ENCODE results near the gene HBM. TPM values are rescaled to one million over a fixed set of nuclear protein-coding genes. Genes with fewer than 3 reads are reported as not detected.
"Not testable (repeated sequence)": the region's sequence is repeated elsewhere in the genome, so short reads cannot be mapped to it uniquely, and the experiment has no call there.

Gene HBM
- total and polyA plus RNA-seq, 4 donors: 0.28 to 2,893 TPM; not detected in 2

DNA sequence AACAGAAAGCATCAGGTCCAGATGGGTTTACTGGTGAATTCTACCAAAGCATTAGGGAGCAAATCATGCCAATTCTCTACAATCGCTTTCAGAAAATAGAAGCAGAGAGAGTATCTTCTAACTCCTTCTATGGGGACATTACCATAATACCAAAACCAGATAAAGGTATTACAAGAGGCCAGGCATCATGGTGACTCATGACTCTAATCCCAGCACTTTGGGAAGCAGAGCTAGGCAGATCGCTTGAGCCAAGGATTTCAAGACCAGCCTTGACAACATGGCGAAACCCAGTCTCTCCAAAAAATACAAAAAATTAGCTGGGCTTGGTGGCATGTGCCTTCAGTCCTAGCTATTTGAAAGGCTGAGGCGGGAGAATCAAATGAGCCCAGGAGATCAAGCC, 37.5 kb downstream of the HBM start:
- Histone ChIP-seq H3K4me3 (ENCODE audit: low read depth in 1 of 3, low read length in 3 of 3) (no peak overlapping the region), H3K4me1 (ENCODE audit: control insufficient read depth in 4 of 4, insufficient read depth in 4 of 4, low read length in 3 of 4) (no peaks in the 10 kb centered on the region), H3K9ac (ENCODE audit: low read depth in 1 of 2, low read length in 2 of 2) (no peak overlapping the region), H3K9me3 (ENCODE audit: control insufficient read depth in 4 of 4, low read length in 3 of 4) (no peaks in the 10 kb centered on the region), H3K27me3 (ENCODE audit: control insufficient read depth in 4 of 4, insufficient read depth in 4 of 4, low read length in 3 of 4) (no peaks in the 10 kb centered on the region), H3K36me3 (ENCODE audit: control insufficient read depth in 4 of 4, insufficient read depth in 3 of 4, low read depth in 1 of 4, low read length in 3 of 4) (peaks cover 10 to 54% (median 44%) of the 10 kb centered on the region in 4 donors), H3K27ac (ENCODE audit: low read depth in 1 of 2, low read length in 2 of 2) (no peak overlapping the region)
- TF ChIP-seq YY1 (IDR thresholded peaks at IDR 0.05) (no peak), HNF4A (conservative IDR thresholded peaks at IDR 0.05) (no peak), FOXA2 (IDR thresholded peaks at IDR 0.05) (no peak), NR2F2 (IDR thresholded peaks at IDR 0.05) (no peak), TAF1 (conservative IDR thresholded peaks at IDR 0.05) (no peak), FOXA1 (IDR thresholded peaks at IDR 0.05) (no peak), GABPA (IDR thresholded peaks at IDR 0.05 in 1 of 2, conservative IDR thresholded peaks at IDR 0.05 in 1 of 2) (no peak), RAD21 (IDR thresholded peaks at IDR 0.05) (no peak)
- WGBS: 98% methylated on average over 4 of the region's 4 CpGs
- no peak for DNase-seq (ENCODE audit: low spot score)

DNA sequence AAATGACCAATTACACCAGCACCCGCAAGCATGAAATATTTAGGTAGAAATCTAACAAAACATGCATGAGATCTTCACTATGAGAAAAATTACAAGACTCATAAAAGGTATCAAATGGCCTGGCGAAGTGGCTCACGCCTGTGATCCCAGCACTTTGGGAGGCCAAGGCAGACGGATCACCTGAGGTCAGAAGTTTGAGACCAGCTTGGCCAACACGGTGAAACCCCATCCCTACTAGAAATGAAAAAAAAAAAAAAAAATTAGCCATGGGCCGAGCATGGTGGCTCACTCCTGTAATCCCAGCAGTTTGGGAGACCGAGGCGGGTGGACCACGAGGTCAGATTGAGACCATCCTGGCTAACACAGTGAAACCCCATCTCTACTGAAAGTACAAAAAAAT, 38.3 kb downstream of the HBM start:
- not testable (repeated sequence) for H3K27me3 ChIP-seq (ENCODE audit: control insufficient read depth in 4 of 4, insufficient read depth in 4 of 4, low read length in 3 of 4); H3K9me3 ChIP-seq (ENCODE audit: control insufficient read depth in 4 of 4, low read length in 3 of 4); DNase-seq (ENCODE audit: low spot score); H3K4me1 ChIP-seq (ENCODE audit: control insufficient read depth in 4 of 4, insufficient read depth in 4 of 4, low read length in 3 of 4); H3K4me3 ChIP-seq (ENCODE audit: low read depth in 1 of 3, low read length in 3 of 3); H3K27ac ChIP-seq (ENCODE audit: low read depth in 1 of 2, low read length in 2 of 2); H3K9ac ChIP-seq (ENCODE audit: low read depth in 1 of 2, low read length in 2 of 2)
- peaks cover 11 to 57% (median 40%) of the 10 kb centered on the region in 4 donors for H3K36me3 ChIP-seq (ENCODE audit: control insufficient read depth in 4 of 4, insufficient read depth in 3 of 4, low read depth in 1 of 4, low read length in 3 of 4)
- WGBS: 96% methylated on average over 9 of the region's 9 CpGs

DNA sequence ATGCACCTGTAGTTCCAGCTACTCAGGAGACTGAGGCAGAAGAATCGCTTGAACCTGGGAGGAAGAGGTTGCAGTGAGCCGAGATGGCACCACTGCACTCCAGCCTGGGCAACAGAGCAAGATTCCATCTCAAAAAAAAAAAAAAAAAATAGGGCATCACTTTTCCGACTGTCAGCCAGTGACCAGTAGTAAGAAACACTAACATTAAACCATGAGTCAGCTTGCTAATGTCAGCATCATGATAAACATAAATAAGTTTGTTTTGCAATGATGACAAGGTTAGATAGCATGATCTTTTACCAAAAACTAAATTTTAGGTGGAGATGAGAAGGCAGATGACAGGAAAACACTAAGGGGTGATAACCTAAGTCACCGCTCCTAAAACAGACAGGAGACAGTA, 43.6 kb downstream of the HBM start:
- H3K4me3 ChIP-seq (ENCODE audit: low read depth in 1 of 3, low read length in 3 of 3); H3K9ac ChIP-seq (ENCODE audit: low read depth in 1 of 2, low read length in 2 of 2); H3K4me1 ChIP-seq (ENCODE audit: control insufficient read depth in 4 of 4, insufficient read depth in 4 of 4, low read length in 3 of 4); H3K27ac ChIP-seq (ENCODE audit: low read depth in 1 of 2, low read length in 2 of 2); H3K9me3 ChIP-seq (ENCODE audit: control insufficient read depth in 4 of 4, low read length in 3 of 4); H3K27me3 ChIP-seq (ENCODE audit: control insufficient read depth in 4 of 4, insufficient read depth in 4 of 4, low read length in 3 of 4); DNase-seq (ENCODE audit: low spot score): not testable (repeated sequence)
- peaks cover 11 to 75% (median 46%) of the 10 kb centered on the region in 4 donors for H3K36me3 ChIP-seq (ENCODE audit: control insufficient read depth in 4 of 4, insufficient read depth in 3 of 4, low read depth in 1 of 4, low read length in 3 of 4)
- WGBS: 96% methylated on average over 4 of the region's 4 CpGs

DNA sequence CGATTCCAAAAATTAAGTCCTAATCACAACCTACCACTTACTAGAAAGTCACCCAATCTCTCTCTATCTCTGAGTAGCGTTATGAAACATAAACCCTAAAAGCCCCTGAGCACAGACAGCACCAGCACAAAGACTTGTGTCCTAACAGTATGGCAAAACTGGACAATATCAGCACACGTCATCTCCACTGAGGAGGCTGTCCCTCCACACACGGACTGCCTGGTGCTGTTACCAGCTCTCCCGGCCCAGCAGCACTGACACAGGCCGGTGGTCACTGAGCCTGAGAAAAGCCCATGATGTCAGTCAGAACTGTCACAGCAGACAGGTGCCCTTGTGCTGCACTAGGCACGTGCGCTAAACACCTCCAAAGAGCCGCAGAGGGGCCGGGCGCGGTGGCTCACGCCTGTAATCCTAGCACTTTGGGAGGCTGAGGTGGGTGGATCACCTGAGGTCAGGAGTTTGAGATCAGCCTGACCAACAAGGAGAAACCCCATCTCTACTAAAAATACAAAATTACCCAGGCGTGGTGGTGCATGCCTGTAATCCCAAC, 45.9 kb downstream of the HBM start:
- peaks cover 9 to 69% (median 36%) of the 10 kb centered on the region in 4 donors for H3K36me3 ChIP-seq (ENCODE audit: control insufficient read depth in 4 of 4, insufficient read depth in 3 of 4, low read depth in 1 of 4, low read length in 3 of 4)
- H3K27me3 ChIP-seq (ENCODE audit: control insufficient read depth in 4 of 4, insufficient read depth in 4 of 4, low read length in 3 of 4); DNase-seq (ENCODE audit: low spot score); H3K9me3 ChIP-seq (ENCODE audit: control insufficient read depth in 4 of 4, low read length in 3 of 4); H3K27ac ChIP-seq (ENCODE audit: low read depth in 1 of 2, low read length in 2 of 2); H3K9ac ChIP-seq (ENCODE audit: low read depth in 1 of 2, low read length in 2 of 2); H3K4me3 ChIP-seq (ENCODE audit: low read depth in 1 of 3, low read length in 3 of 3); H3K4me1 ChIP-seq (ENCODE audit: control insufficient read depth in 4 of 4, insufficient read depth in 4 of 4, low read length in 3 of 4): not testable (repeated sequence)
- WGBS: 95% methylated on average over 14 of the region's 14 CpGs

DNA sequence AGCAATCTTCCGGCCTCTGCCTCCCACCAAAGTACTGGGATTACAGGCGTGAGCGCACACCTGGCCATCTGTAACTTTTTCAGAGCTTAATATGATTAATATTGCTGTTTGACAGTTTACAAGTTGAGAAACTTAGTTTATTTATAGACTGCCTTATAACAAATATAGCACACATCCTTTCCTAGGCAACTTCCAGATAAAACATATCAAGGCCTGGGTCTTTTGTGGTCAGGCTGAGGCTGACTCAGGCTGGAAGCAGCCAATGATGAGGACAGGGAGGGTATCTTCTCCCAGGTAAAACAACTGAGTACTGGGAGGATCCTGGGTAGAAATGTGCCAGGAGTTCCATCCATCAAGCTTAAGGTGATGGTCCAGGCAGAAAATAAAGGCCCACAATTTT, 47.2 kb downstream of the HBM start:
- DNase-seq (ENCODE audit: low spot score): no peak
- H3K27ac ChIP-seq (ENCODE audit: low read depth in 1 of 2, low read length in 2 of 2): no peak overlapping the region
- no peaks in the 10 kb centered on the region for H3K9me3 ChIP-seq (ENCODE audit: control insufficient read depth in 4 of 4, low read length in 3 of 4)
- TF ChIP-seq, protein P1, sequence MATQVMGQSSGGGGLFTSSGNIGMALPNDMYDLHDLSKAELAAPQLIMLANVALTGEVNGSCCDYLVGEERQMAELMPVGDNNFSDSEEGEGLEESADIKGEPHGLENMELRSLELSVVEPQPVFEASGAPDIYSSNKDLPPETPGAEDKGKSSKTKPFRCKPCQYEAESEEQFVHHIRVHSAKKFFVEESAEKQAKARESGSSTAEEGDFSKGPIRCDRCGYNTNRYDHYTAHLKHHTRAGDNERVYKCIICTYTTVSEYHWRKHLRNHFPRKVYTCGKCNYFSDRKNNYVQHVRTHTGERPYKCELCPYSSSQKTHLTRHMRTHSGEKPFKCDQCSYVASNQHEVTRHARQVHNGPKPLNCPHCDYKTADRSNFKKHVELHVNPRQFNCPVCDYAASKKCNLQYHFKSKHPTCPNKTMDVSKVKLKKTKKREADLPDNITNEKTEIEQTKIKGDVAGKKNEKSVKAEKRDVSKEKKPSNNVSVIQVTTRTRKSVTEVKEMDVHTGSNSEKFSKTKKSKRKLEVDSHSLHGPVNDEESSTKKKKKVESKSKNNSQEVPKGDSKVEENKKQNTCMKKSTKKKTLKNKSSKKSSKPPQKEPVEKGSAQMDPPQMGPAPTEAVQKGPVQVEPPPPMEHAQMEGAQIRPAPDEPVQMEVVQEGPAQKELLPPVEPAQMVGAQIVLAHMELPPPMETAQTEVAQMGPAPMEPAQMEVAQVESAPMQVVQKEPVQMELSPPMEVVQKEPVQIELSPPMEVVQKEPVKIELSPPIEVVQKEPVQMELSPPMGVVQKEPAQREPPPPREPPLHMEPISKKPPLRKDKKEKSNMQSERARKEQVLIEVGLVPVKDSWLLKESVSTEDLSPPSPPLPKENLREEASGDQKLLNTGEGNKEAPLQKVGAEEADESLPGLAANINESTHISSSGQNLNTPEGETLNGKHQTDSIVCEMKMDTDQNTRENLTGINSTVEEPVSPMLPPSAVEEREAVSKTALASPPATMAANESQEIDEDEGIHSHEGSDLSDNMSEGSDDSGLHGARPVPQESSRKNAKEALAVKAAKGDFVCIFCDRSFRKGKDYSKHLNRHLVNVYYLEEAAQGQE (IDR thresholded peaks at IDR 0.05): no peak
- TF ChIP-seq, protein P2, sequence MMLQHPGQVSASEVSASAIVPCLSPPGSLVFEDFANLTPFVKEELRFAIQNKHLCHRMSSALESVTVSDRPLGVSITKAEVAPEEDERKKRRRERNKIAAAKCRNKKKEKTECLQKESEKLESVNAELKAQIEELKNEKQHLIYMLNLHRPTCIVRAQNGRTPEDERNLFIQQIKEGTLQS (IDR thresholded peaks at IDR 0.05): no peak
- TF ChIP-seq, protein P3, sequence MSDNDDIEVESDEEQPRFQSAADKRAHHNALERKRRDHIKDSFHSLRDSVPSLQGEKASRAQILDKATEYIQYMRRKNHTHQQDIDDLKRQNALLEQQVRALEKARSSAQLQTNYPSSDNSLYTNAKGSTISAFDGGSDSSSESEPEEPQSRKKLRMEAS (IDR thresholded peaks at IDR 0.05): no peak
- no peak for TF ChIP-seq FOXA1 (IDR thresholded peaks at IDR 0.05)
- TF ChIP-seq, protein P4, sequence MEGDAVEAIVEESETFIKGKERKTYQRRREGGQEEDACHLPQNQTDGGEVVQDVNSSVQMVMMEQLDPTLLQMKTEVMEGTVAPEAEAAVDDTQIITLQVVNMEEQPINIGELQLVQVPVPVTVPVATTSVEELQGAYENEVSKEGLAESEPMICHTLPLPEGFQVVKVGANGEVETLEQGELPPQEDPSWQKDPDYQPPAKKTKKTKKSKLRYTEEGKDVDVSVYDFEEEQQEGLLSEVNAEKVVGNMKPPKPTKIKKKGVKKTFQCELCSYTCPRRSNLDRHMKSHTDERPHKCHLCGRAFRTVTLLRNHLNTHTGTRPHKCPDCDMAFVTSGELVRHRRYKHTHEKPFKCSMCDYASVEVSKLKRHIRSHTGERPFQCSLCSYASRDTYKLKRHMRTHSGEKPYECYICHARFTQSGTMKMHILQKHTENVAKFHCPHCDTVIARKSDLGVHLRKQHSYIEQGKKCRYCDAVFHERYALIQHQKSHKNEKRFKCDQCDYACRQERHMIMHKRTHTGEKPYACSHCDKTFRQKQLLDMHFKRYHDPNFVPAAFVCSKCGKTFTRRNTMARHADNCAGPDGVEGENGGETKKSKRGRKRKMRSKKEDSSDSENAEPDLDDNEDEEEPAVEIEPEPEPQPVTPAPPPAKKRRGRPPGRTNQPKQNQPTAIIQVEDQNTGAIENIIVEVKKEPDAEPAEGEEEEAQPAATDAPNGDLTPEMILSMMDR (IDR thresholded peaks at IDR 0.05; ENCODE audit: low read depth, low read length, missing input control): no peak
- TF ChIP-seq GABPA (IDR thresholded peaks at IDR 0.05 in 1 of 2, conservative IDR thresholded peaks at IDR 0.05 in 1 of 2): no peak

More for the DNA sequence above, 47.2 kb downstream of the HBM start:
- no peak overlapping the region for H3K9ac ChIP-seq (ENCODE audit: low read depth in 1 of 2, low read length in 2 of 2)
- H3K36me3 ChIP-seq (ENCODE audit: control insufficient read depth in 4 of 4, insufficient read depth in 3 of 4, low read depth in 1 of 4, low read length in 3 of 4): peaks cover 7 to 65% (median 29%) of the 10 kb centered on the region in 4 donors
- no peaks in the 10 kb centered on the region for H3K27me3 ChIP-seq (ENCODE audit: control insufficient read depth in 4 of 4, insufficient read depth in 4 of 4, low read length in 3 of 4)
- 98% methylated on average over 3 of the region's 3 CpGs for WGBS
- no peak overlapping the region for H3K4me3 ChIP-seq (ENCODE audit: low read depth in 1 of 3, low read length in 3 of 3)
- H3K4me1 ChIP-seq (ENCODE audit: control insufficient read depth in 4 of 4, insufficient read depth in 4 of 4, low read length in 3 of 4): no peaks in the 10 kb centered on the region

Data from liver (tissue), 9 donors.